ENCODE data around the gene UBE2D2. TPM values are rescaled to one million over a fixed set of nuclear protein-coding genes. Genes with fewer than 3 reads are reported as not detected.
"Not testable (repeated sequence)": the region's sequence is repeated elsewhere in the genome, so short reads cannot be mapped to it uniquely, and the experiment has no call there.

The UBE2D2 gene
- total and polyA plus RNA-seq, 2 of the 13 experiments (the other 11 are each of a cell fraction or from before 2014, with no cell fraction given) = 79.1 to 109 TPM

DNA sequence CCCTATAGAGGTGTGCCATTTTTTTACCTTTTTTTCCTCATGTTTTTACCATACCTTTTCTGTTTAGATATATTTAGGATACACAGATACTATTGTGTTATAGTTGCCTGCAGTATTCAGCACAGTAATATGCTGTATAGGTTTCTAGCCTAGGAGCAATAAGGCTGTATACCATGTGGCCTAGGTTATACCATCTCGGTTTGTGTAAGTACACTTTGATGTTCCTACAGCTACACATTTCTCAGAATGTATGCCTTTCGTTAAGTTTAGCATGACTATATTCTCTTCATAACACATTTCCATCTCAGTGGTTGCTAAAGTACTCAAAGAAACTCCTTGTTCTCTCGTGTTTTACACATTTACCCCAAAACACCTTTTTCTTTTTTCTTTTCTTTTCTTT is 23.0 kb downstream of the UBE2D2 start:
- Histone ChIP-seq H3K4me1 (ENCODE audit: insufficient read depth, low read length) (peaks cover 19% of the 10 kb centered on the region), H3K9me3 (ENCODE audit: low read length) (no peaks in the 10 kb centered on the region), H3K4me2 (ENCODE audit: low read depth, low read length) (no peak overlapping the region), H3K9ac (ENCODE audit: insufficient read depth, low read depth, low read length) (no peak overlapping the region), H3K27ac (ENCODE audit: extremely low read length, insufficient read depth, low read length) (no peak overlapping the region), H3K4me3 (replicated peaks in 1 of 3; ENCODE audit: insufficient read depth in 1 of 3, low read depth in 2 of 3, low read length in 3 of 3) (no peak overlapping the region), H3K36me3 (replicated peaks in 1 of 2; ENCODE audit: control insufficient read depth in 1 of 2, insufficient read depth in 2 of 2, low read length in 2 of 2) (peaks cover 9 to 29% of the 10 kb centered on the region in 2 experiments; a peak in 4 of 5 replicates), H3K27me3 (ENCODE audit: control insufficient read depth in 1 of 2, insufficient read depth in 2 of 2, low read length in 2 of 2) (no peaks in the 10 kb centered on the region), H4K20me1 (ENCODE audit: insufficient read depth, low read length) (peaks cover 28% of the 10 kb centered on the region), H3K79me2 (ENCODE audit: insufficient read depth, low read length) (peaks cover 79% of the 10 kb centered on the region), H2AFZ (ENCODE audit: low read length) (no peak overlapping the region)
- BruUV-seq (replicated peaks) = TSS peak; percentile 40
- DNase-seq (ENCODE audit: low spot score) (no peak), FAIRE-seq (no peak), ATAC-seq (no peak)
- intact Hi-C loops (cut with micrococcal nuclease; ENCODE audit: unreplicated experiment) = no loop called here
- TF ChIP-seq PHF5A (CRISPR knock-in tag; IDR thresholded peaks at IDR 0.05; ENCODE audit: low read depth, unreplicated experiment) (no peak), ZNF672 (CRISPR knock-in tag; IDR thresholded peaks at IDR 0.05) (no peak), MTA1 (CRISPR knock-in tag; IDR thresholded peaks at IDR 0.05; ENCODE audit: borderline replicate concordance) (no peak), KAT2B (IDR thresholded peaks at IDR 0.05; ENCODE audit: borderline replicate concordance, low read depth, low read length) (no peak), SOX6 (IDR thresholded peaks at IDR 0.05) (no peak), SOX6 (CRISPR knock-in tag; IDR thresholded peaks at IDR 0.05) (no peak), RNF2 (conservative IDR thresholded peaks at IDR 0.05; ENCODE audit: low read depth) (no peak), FOXM1 (CRISPR knock-in tag; IDR thresholded peaks at IDR 0.05) (no peak), SNAI1 (CRISPR knock-in tag; IDR thresholded peaks at IDR 0.05; ENCODE audit: borderline replicate concordance) (no peak), ARNTL (CRISPR knock-in tag; IDR thresholded peaks at IDR 0.05) (no peak), MED1 (CRISPR knock-in tag; IDR thresholded peaks at IDR 0.05) (no peak)
- TF ChIP-seq, protein P1, sequence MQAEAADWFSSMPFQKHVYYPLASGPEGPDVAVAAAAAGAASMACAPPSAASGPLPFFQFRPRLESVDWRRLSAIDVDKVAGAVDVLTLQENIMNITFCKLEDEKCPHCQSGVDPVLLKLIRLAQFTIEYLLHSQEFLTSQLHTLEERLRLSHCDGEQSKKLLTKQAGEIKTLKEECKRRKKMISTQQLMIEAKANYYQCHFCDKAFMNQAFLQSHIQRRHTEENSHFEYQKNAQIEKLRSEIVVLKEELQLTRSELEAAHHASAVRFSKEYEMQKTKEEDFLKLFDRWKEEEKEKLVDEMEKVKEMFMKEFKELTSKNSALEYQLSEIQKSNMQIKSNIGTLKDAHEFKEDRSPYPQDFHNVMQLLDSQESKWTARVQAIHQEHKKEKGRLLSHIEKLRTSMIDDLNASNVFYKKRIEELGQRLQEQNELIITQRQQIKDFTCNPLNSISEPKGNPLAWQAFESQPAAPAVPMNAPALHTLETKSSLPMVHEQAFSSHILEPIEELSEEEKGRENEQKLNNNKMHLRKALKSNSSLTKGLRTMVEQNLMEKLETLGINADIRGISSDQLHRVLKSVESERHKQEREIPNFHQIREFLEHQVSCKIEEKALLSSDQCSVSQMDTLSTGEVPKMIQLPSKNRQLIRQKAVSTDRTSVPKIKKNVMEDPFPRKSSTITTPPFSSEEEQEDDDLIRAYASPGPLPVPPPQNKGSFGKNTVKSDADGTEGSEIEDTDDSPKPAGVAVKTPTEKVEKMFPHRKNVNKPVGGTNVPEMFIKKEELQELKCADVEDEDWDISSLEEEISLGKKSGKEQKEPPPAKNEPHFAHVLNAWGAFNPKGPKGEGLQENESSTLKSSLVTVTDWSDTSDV (CRISPR knock-in tag; IDR thresholded peaks at IDR 0.05) = no peak
- TF ChIP-seq, protein P2, sequence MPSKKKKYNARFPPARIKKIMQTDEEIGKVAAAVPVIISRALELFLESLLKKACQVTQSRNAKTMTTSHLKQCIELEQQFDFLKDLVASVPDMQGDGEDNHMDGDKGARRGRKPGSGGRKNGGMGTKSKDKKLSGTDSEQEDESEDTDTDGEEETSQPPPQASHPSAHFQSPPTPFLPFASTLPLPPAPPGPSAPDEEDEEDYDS (CRISPR knock-in tag; IDR thresholded peaks at IDR 0.05) = no peak
- TF ChIP-seq, protein P3, sequence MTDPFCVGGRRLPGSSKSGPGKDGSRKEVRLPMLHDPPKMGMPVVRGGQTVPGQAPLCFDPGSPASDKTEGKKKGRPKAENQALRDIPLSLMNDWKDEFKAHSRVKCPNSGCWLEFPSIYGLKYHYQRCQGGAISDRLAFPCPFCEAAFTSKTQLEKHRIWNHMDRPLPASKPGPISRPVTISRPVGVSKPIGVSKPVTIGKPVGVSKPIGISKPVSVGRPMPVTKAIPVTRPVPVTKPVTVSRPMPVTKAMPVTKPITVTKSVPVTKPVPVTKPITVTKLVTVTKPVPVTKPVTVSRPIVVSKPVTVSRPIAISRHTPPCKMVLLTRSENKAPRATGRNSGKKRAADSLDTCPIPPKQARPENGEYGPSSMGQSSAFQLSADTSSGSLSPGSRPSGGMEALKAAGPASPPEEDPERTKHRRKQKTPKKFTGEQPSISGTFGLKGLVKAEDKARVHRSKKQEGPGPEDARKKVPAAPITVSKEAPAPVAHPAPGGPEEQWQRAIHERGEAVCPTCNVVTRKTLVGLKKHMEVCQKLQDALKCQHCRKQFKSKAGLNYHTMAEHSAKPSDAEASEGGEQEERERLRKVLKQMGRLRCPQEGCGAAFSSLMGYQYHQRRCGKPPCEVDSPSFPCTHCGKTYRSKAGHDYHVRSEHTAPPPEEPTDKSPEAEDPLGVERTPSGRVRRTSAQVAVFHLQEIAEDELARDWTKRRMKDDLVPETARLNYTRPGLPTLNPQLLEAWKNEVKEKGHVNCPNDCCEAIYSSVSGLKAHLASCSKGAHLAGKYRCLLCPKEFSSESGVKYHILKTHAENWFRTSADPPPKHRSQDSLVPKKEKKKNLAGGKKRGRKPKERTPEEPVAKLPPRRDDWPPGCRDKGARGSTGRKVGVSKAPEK (CRISPR knock-in tag; IDR thresholded peaks at IDR 0.05; ENCODE audit: borderline replicate concordance) = no peak
- POLR2A ChIA-PET = no interaction called here
- in situ Hi-C loops (cut with HindIII; ENCODE audit: extremely low pct_ligation_motif_present, low pct_unique_long_range_greater_than_20kb) = no loop called here
- CTCF ChIA-PET (ENCODE audit: low intra/inter-chr PET ratio, low total read pairs) = no interaction called here
- WGBS (ENCODE audit: low lambda C conversion rate) = 95% methylated on average over 3 of the region's 3 CpGs

DNA sequence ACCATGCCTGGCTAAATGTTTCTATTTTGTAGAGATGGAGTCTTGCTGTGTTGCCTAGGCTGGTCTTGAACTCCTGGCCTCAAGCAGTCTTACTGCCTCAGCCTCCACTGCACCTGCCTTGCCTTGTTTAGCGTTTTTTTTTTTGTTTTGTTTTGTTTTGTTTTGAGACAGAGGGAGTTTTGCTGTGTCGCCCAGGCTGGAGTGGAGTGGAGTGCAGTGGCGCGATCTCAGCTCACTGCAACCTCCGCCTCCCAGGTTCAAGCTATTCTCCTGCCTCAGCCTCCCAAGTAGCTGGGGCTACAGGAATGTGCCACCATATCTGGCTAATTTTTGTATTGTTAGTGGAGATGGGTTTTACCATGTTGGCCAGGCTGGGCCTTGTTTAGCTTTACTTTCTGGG is 27.0 kb downstream of the UBE2D2 start:
- H3K4me2 ChIP-seq (ENCODE audit: low read depth, low read length); in situ Hi-C loops (cut with HindIII; ENCODE audit: extremely low pct_ligation_motif_present, low pct_unique_long_range_greater_than_20kb); H3K9me3 ChIP-seq (ENCODE audit: low read length); H3K4me3 ChIP-seq (replicated peaks in 1 of 3; ENCODE audit: insufficient read depth in 1 of 3, low read depth in 2 of 3, low read length in 3 of 3); H3K27me3 ChIP-seq (ENCODE audit: control insufficient read depth in 1 of 2, insufficient read depth in 2 of 2, low read length in 2 of 2); H2AFZ ChIP-seq (ENCODE audit: low read length); DNase-seq (ENCODE audit: low spot score); ATAC-seq; H3K9ac ChIP-seq (ENCODE audit: insufficient read depth, low read depth, low read length); CTCF ChIA-PET (ENCODE audit: low intra/inter-chr PET ratio, low total read pairs); FAIRE-seq; H3K4me1 ChIP-seq (ENCODE audit: insufficient read depth, low read length); BruUV-seq (replicated peaks); intact Hi-C loops (cut with micrococcal nuclease; ENCODE audit: unreplicated experiment); H3K27ac ChIP-seq (ENCODE audit: extremely low read length, insufficient read depth, low read length): not testable (repeated sequence)
- peaks cover 70% of the 10 kb centered on the region for H3K79me2 ChIP-seq (ENCODE audit: insufficient read depth, low read length)
- POLR2A ChIA-PET = interaction anchor here (1.2 to 1.4 kb wide), 2 partner anchors 23 to 25 kb away, joined by 3 read pairs; no protein-coding TSS in a partner anchor
- peaks cover 7 to 29% of the 10 kb centered on the region in 2 experiments; a peak in 4 of 5 replicates for H3K36me3 ChIP-seq (replicated peaks in 1 of 2; ENCODE audit: control insufficient read depth in 1 of 2, insufficient read depth in 2 of 2, low read length in 2 of 2)
- WGBS (ENCODE audit: low lambda C conversion rate) = 97% methylated on average over 5 of the region's 5 CpGs
- H4K20me1 ChIP-seq (ENCODE audit: insufficient read depth, low read length) = peaks cover 23% of the 10 kb centered on the region
